ENCODE measurements around the gene CCL21. TPM values are rescaled to one million over a fixed set of nuclear protein-coding genes. Genes with fewer than 3 reads are reported as not detected.

CCL21 gene
- total RNA-seq, 1 experiment from 2014 or later, result not detected

GRCh38 chr9:34707130-34707529 lies 2.8 kb downstream of the CCL21 start:
- Histone ChIP-seq H3K4me3 (ENCODE audit: low read depth in 2 of 2, low read length in 2 of 2) (no peak overlapping the region), H3K27me3 (ENCODE audit: control insufficient read depth, insufficient read depth, low read length) (no peaks in the 10 kb centered on the region; the same call in 1 of the 2 replicates), H3K4me1 (ENCODE audit: control insufficient read depth, insufficient read depth, low read length) (no peaks in the 10 kb centered on the region), H3K27ac (ENCODE audit: low read length) (no peak overlapping the region), H3K36me3 (ENCODE audit: control insufficient read depth, insufficient read depth, low read length) (no peaks in the 10 kb centered on the region), H3K9me3 (ENCODE audit: control insufficient read depth, insufficient read depth, low read depth, low read length) (no peaks in the 10 kb centered on the region)
- CTCF ChIA-PET, result interaction anchor here (1.0 kb wide), 1 partner anchor 287 kb away, joined by 3 read pairs; no protein-coding TSS in a partner anchor
- in situ Hi-C loops (cut with HindIII; ENCODE audit: low pct_unique_long_range_greater_than_20kb, low sequenced_read_pairs) (no loop called here), intact Hi-C loops (cut with micrococcal nuclease; ENCODE audit: unreplicated experiment) (no loop called here)
- DNase-seq (ENCODE audit: low read depth, low spot score) (no peak), ATAC-seq (no peak)
- POLR2A ChIA-PET, result interaction anchor here (1.0 kb wide), 1 partner anchor 21 kb away, joined by 4 read pairs; no protein-coding TSS in a partner anchor
- no TSS peak for BruUV-seq (replicated peaks)
- TF ChIP-seq REST (IDR thresholded peaks at IDR 0.05; ENCODE audit: insufficient read depth in 1 of 2, low read depth in 2 of 2, low read length in 1 of 2), result no peak

GRCh38 chr9:34701769-34702736 lies 7.9 kb downstream of the CCL21 start:
- no TSS peak for BruUV-seq (replicated peaks)
- no peaks in the 10 kb centered on the region; the same call in 1 of the 2 replicates for H3K4me1 ChIP-seq (ENCODE audit: control insufficient read depth, insufficient read depth, low read length)
- H3K4me3 ChIP-seq (ENCODE audit: low read depth in 2 of 2, low read length in 2 of 2), result peak overlapping the region; percentile 54 to 79
- no peaks in the 10 kb centered on the region for H3K9me3 ChIP-seq (ENCODE audit: control insufficient read depth, insufficient read depth, low read depth, low read length)
- peak; percentile 62 for DNase-seq (ENCODE audit: low read depth, low spot score)
- intact Hi-C loops (cut with micrococcal nuclease; ENCODE audit: unreplicated experiment), result loop anchor here (1.0 kb wide), 1 partner anchor 27 kb away; no protein-coding TSS in a partner anchor
- TF ChIP-seq TCF7L2 (IDR thresholded peaks at IDR 0.05; ENCODE audit: low read depth, low read length), result no peak
- peak; percentile 27; the same call in 1 of the 2 replicates for TF ChIP-seq POLR2AphosphoS5 (IDR thresholded peaks at IDR 0.05; ENCODE audit: low read depth, low read length)
- no peak for TF ChIP-seq SIN3A (IDR thresholded peaks at IDR 0.05; ENCODE audit: borderline replicate concordance, insufficient read depth, low read depth, low read length)
- TF ChIP-seq REST (IDR thresholded peaks at IDR 0.05; ENCODE audit: insufficient read depth in 1 of 2, low read depth in 2 of 2, low read length in 1 of 2), result no peak
- peak; percentile 99 for TF ChIP-seq CTCF (IDR thresholded peaks at IDR 0.05)
- ATAC-seq, result peak; percentile 93
- no peaks in the 10 kb centered on the region for H3K36me3 ChIP-seq (ENCODE audit: control insufficient read depth, insufficient read depth, low read length)
- ChIA-PET CTCF (interaction anchor here (0.5 to 1.5 kb wide), 23 partner anchors 10 to 718 kb away, joined by 3 to 11 read pairs (median 4); partner anchors contain the start of gene GALT), POLR2A (no interaction called here)
- in situ Hi-C loops (cut with HindIII; ENCODE audit: low pct_unique_long_range_greater_than_20kb, low sequenced_read_pairs), result no loop called here
- H3K27ac ChIP-seq (ENCODE audit: low read length), result peak overlapping the region; percentile 49; the same call in 1 of the 2 replicates
- H3K27me3 ChIP-seq (ENCODE audit: control insufficient read depth, insufficient read depth, low read length), result no peaks in the 10 kb centered on the region; the same call in 1 of the 2 replicates
